Ishikawa (cell line): ENCODE results near the gene SNTG2.

ENCODE experiments used
- CEBPB ChIP-seq: IDR thresholded peaks from 2 replicates; pipeline ENCODE4 v1.6.1; 2012
- EP300 ChIP-seq: IDR thresholded peaks from 2 replicates; pipeline ENCODE4 v1.6.1; 2012; ENCODE audit warnings: borderline replicate concordance
- TAF1 ChIP-seq: IDR thresholded peaks from 2 replicates; pipeline ENCODE4 v1.6.1; 2012; ENCODE audit warnings: low read depth, mild to moderate bottlenecking
- TCF12 ChIP-seq: IDR thresholded peaks from 2 replicates; pipeline ENCODE4 v1.6.1; 2012; ENCODE audit warnings: low read depth
- TF ChIP-seq, protein P1 (sequence below): IDR thresholded peaks from 2 replicates; pipeline ENCODE4 v1.6.1; 2012; ENCODE audit warnings: low read depth, mild to moderate bottlenecking

DNA sequence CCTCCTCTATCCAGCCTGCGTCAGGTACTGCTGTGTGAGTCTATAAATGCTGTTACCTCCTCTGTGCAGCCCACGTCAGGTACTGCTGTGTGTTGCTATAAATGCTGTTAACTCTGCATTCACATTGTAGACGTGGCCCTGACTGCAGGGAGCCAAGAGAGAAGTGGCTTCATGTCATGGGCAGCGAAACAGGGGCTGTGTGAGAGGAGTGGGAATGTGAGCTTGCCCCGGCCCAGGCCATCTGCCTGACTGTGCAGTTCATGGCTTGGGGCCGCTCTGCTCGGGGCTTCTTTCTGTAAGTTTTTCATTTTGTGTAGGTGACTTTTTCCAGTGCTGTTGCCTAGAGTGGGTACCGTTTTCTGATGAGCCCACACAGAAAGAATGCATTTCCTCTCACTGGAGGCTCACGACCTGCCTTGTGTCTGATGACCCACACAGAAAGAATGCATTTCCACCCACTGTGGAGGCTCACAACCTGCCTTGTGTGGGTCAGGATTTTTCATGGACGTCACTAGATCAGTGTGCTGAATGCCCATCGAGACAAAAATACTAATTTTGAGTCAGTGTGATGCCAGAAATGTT is 104.5 kb downstream of the SNTG2 start:
- TF ChIP-seq TAF1 (no peak), EP300 (no peak), CEBPB (no peak), TCF12 (no peak)
- TF ChIP-seq, protein P1, sequence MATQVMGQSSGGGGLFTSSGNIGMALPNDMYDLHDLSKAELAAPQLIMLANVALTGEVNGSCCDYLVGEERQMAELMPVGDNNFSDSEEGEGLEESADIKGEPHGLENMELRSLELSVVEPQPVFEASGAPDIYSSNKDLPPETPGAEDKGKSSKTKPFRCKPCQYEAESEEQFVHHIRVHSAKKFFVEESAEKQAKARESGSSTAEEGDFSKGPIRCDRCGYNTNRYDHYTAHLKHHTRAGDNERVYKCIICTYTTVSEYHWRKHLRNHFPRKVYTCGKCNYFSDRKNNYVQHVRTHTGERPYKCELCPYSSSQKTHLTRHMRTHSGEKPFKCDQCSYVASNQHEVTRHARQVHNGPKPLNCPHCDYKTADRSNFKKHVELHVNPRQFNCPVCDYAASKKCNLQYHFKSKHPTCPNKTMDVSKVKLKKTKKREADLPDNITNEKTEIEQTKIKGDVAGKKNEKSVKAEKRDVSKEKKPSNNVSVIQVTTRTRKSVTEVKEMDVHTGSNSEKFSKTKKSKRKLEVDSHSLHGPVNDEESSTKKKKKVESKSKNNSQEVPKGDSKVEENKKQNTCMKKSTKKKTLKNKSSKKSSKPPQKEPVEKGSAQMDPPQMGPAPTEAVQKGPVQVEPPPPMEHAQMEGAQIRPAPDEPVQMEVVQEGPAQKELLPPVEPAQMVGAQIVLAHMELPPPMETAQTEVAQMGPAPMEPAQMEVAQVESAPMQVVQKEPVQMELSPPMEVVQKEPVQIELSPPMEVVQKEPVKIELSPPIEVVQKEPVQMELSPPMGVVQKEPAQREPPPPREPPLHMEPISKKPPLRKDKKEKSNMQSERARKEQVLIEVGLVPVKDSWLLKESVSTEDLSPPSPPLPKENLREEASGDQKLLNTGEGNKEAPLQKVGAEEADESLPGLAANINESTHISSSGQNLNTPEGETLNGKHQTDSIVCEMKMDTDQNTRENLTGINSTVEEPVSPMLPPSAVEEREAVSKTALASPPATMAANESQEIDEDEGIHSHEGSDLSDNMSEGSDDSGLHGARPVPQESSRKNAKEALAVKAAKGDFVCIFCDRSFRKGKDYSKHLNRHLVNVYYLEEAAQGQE, result no peak
